Mononuclear cell (primary cell): ENCODE measurements around the gene ATP1B2. TPM values are rescaled to one million over a fixed set of nuclear protein-coding genes. Genes with fewer than 3 reads are reported as not detected.

ENCODE experiments used
- H3K27me3 ChIP-seq: 2 replicates; pipeline ENCODE4 v1.6.0; 2011; ENCODE audit warnings: low read length, control low read depth; ENCODE audit not compliant: insufficient read depth
- H3K4me1 ChIP-seq: 2 replicates; pipeline ENCODE4 v1.5.1; 2011; ENCODE audit warnings: mild to moderate bottlenecking, low read length, control low read depth; ENCODE audit not compliant: insufficient read depth
- H3K4me3 ChIP-seq: 2 replicates; pipeline ENCODE4 v1.5.1; 2011; ENCODE audit warnings: mild to moderate bottlenecking, low read length, moderate library complexity
- H3K9me3 ChIP-seq: 2 replicates; pipeline ENCODE4 v1.5.1; 2011; ENCODE audit warnings: low read depth, mild to moderate bottlenecking, control low read depth, low read length
- total RNA-seq: library from RNA; depleted of rRNA; stranded (reverse); fragments of >200 nt; gene quantifications from one replicate; pipeline ENCODE4 v1.2.3, GENCODE V29; 2012

Gene ATP1B2
- total RNA-seq, 1 donor = not detected

DNA sequence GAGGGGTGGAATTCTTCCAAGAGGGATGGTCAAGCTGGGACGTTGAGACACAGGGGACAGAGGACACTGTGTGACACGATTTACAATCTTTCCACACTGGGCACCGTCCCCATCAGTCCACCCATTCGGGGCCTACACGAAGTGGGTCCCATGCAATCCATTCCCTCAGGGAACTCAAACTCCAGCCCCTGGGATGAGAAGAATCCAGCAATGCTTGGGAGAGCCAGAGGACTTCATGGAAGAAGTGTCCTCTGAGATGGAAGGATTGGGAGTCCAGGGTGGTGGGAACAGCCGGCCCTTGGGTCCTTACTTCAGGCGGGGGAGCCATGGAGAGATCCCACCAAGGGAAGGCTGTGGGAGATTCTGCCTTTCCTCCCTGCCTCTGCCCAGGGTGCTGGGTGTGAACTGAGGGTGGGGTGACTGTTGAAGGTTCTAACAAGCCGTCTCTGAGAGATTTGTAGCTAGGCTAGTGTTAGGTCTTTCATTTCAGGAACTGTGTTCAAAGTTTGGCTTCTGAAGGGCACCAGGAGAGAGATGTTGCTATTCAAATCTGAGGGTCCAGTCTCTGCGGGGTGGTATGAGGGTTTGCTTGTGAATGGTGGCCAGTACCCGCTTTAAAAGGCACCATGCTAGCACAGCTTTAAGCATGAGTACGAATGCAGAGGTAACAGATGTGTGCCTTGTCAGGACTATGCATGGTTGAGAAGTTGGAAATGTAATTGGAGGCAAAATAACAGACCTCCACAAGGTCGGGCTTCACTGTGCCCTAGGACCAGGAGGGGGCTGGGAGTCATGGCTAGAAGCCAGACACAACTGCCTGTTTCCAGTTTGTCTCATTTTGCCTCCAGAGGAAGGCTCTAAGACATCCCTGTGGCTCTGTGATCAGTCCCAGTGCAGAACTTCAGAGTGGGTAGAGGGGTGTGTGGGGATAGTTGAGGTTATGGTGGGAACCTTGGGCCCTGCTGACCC is 1.9 kb downstream of the ATP1B2 start:
- no peak overlapping the region for H3K4me3 ChIP-seq
- peaks cover 37% of the 10 kb centered on the region for H3K27me3 ChIP-seq
- H3K9me3 ChIP-seq = no peaks in the 10 kb centered on the region
- peaks cover 18% of the 10 kb centered on the region for H3K4me1 ChIP-seq

DNA sequence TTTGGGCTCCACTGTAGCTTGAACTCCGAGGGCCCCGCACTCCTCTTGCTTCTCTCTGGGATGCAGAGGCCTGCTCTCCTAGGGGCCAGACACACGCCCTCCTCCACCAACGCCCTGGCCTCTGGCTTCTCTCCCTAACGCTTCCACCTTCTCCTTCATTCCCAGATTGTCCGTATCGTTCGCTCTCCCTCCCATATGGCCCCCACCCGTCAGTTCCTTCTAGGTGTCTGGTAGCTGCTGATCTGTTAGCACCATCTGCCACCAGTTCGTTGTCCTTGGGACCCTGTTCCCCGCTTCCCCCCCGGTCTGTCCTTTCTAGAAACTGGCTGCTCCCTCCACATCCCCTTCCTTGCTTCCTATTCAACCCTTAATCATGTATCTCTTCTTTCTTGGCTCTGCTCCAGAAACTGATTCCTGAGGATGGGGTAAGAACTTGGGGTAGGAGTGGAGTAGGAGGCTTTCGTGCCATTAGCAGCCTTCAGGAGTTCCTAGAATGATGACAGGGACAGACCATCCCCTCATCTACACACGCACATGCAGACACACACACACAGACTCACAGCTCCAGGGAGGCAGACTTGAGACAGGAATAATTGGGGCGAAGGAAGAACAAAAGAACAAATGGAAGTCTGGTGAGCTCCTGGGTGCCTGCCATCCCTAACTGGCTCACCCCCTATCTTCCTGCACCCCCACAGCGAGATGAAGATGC is 4.3 kb downstream of the ATP1B2 start:
- H3K9me3 ChIP-seq = no peaks in the 10 kb centered on the region
- no peak overlapping the region for H3K4me3 ChIP-seq
- peaks cover 30% of the 10 kb centered on the region for H3K27me3 ChIP-seq
- H3K4me1 ChIP-seq = peaks cover 16% of the 10 kb centered on the region

DNA sequence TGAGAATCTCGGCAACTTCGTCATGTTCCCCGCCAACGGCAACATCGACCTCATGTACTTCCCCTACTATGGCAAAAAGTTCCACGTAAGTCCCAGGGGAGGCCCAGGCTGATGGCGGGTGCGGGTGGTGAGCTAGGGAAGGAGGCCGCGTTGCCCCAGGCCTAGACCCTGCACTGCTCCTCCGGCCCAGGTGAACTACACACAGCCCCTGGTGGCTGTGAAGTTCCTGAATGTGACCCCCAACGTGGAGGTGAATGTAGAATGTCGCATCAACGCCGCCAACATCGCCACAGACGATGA is 4.8 kb downstream of the ATP1B2 start:
- H3K9me3 ChIP-seq = no peaks in the 10 kb centered on the region
- H3K4me1 ChIP-seq = peaks cover 10% of the 10 kb centered on the region
- peaks cover 25% of the 10 kb centered on the region for H3K27me3 ChIP-seq
- H3K4me3 ChIP-seq = no peak overlapping the region

DNA sequence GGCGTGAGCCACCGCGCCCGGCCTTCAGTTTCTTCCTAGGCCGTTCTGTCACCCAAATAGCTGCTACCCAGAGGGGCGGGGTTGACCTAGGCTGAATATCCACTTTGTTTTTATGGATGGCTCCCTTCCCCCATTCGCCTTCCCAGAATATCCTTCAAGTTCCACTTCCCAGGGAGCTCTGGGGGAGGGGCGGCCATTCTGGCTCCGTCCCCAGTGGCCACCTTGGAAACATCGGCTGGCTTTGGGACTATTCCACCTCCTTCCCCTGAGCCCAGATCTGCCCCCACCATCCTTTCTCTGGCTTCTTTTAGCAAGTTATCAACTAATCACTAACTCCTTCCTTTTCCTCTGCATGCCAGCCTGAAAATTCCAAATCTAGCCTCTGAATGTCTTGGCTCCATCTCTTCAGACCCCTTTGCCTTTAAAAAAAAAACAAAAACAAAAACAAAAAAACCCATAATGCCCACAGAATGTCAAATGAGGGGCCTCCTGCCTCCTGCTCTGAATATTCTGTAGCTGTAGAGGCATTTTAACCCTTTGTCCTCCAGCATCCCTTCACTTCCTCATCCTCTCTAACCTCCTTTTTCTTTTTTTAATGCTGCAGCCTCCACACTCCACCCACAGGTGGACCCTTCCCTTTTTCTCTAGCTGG is 6.4 kb downstream of the ATP1B2 start:
- no peak overlapping the region for H3K4me3 ChIP-seq
- no peaks in the 10 kb centered on the region for H3K9me3 ChIP-seq
- H3K4me1 ChIP-seq = no peaks in the 10 kb centered on the region
- peaks cover 13% of the 10 kb centered on the region for H3K27me3 ChIP-seq

DNA sequence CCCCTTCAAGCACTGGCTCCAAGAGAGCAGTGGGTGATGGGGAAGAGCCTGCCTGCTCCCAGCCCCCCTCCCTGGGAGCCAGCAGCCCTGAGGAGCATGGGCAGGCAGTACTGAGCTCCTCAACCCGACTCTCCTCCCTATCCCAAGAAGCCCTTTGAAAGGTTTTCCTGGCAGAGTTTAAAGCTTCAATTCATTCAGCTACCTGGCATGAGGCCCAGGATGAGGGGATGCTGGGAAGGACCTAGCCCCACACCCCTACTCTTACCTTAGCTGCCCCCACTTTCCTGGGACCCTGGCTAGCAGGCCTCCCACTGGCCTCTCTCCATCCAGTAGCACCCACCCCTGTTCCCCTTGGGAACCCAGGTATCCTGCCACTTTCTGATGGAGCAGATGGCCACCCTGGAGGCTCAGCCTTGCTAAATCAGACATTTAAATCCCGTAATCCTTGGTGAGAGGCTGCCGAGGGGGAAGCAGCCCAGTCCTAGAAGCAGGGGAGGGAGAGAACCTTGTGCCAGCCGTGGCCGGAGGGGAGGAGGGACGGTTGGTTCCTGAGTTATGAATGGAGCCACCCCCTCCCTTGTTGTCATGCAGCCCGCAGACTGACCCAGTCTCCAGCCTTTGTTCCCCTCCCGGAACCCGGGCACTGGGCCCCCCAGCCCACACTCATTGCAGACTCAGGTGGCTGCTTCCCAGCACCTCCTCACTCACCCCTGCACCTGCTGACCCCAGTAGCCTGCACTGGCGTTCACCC is 17.1 kb downstream of the ATP1B2 start:
- no peaks in the 10 kb centered on the region for H3K27me3 ChIP-seq
- H3K4me3 ChIP-seq = no peak overlapping the region
- no peaks in the 10 kb centered on the region for H3K9me3 ChIP-seq
- H3K4me1 ChIP-seq = no peaks in the 10 kb centered on the region

DNA sequence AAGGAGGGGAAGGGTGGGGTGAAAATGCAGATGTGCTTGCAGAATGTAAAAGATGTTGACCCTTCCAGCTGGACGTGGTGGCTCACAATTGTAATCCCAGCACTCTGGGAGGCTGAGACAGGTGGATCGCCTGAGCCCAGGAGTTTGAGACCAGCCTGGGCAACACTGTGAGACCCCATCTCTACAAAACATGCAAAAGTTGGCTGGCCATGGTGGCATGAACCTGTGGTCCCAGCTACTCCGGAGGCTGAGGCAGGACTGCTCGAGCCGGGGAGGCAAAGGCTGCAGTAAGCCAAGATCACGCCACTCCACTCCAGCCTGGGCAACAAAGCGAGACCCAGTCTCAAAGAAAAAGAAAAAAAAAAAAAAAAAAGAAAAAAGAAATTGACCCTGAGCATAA is 17.8 kb downstream of the ATP1B2 start:
- Histone ChIP-seq H3K9me3 (no peaks in the 10 kb centered on the region), H3K4me3 (no peak overlapping the region), H3K4me1 (no peaks in the 10 kb centered on the region), H3K27me3 (no peaks in the 10 kb centered on the region)

DNA sequence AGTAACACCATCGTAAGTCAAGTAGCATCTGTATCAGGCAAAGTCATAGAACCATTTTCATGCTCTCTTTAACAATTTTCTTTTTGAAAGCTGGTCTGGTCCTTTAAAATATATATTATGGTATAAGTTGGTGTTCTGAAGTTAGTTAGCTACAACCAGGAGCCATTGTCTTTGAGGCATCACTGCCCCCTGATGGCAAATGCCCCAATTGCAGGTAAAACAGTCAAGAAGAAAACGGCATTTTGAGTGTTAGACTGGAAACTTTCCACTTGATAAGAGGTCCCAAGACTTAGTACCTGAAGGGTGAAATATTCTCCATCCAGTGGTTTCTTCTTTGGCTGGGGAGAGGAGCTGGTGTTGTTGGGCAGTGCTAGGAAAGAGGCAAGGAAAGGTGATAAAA is 22.5 kb downstream of the ATP1B2 start:
- Histone ChIP-seq H3K4me3 (no peak overlapping the region), H3K9me3 (no peaks in the 10 kb centered on the region), H3K27me3 (no peaks in the 10 kb centered on the region), H3K4me1 (no peaks in the 10 kb centered on the region)

DNA sequence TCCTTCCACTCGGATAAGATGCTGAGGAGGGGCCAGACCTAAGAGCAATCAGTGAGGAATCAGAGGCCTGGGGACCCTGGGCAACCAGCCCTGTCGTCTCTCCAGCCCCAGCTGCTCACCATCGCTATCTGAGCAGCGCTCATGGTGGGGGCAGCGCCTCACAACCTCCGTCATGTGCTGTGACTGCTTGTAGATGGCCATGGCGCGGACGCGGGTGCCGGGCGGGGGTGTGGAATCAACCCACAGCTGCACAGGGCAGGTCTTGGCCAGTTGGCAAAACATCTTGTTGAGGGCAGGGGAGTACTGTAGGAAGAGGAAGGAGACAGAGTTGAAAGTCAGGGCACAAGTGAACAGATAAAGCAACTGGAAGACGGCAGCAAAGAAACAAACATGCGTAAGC is 24.2 kb downstream of the ATP1B2 start:
- Histone ChIP-seq H3K9me3 (no peaks in the 10 kb centered on the region), H3K27me3 (no peaks in the 10 kb centered on the region), H3K4me3 (no peak overlapping the region), H3K4me1 (no peaks in the 10 kb centered on the region)

DNA sequence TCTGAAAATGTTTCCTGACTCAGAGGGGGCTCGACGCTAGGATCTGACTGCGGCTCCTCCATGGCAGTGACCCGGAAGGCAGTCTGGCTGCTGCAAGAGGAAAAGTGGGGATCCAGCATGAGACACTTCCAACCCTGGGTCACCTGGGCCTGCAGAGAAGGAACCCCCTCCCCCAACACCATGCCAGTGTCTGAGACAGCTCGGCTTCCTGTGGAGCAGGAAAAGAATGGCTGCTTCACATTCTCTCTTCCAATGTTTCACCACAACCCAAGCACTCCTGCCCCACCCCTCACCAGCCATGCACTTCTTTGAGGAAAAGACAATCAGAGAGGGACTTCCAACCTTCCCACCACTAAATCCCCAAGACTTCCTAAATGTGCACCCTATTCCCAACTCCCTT is 25.8 kb downstream of the ATP1B2 start:
- H3K27me3 ChIP-seq = no peaks in the 10 kb centered on the region

DNA sequence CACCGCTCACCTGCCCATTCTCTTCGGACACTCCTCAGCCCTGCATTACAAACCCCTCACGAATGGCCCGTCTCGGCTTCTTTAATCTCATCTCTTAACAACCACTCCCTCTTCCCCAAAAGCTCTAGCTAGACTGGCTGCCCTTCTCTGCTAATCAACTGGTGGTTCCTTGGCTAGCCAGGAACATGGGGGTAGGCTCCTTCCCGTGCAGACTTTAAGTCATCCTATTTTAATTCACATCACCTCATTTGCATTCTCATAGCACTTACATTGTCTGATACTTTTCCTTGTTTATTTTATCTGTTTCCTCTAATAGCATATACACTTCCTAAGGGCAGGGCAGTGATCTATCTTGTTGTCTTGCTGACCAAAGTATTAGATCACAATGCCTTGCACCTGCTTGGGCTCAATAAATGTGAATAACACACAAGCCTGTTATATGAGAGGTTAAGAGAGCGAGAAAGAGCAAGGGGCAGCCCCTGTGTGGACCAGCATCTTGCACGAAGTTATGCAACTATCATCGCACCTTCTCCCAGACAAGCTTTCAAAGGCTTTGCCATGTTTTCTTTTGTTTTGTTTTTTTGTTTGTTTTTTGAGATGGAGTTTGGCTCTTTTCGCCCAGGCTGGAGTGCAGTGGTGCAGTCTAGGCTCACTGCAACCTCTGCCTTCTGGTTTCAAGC is 26.8 kb downstream of the ATP1B2 start:
- no peaks in the 10 kb centered on the region for H3K9me3 ChIP-seq
- H3K27me3 ChIP-seq = no peaks in the 10 kb centered on the region
- H3K4me1 ChIP-seq = no peaks in the 10 kb centered on the region
- no peak overlapping the region for H3K4me3 ChIP-seq

More for the DNA sequence above, 25.8 kb downstream of the ATP1B2 start:
- no peaks in the 10 kb centered on the region for H3K9me3 ChIP-seq
- no peak overlapping the region for H3K4me3 ChIP-seq
- no peaks in the 10 kb centered on the region for H3K4me1 ChIP-seq

DNA sequence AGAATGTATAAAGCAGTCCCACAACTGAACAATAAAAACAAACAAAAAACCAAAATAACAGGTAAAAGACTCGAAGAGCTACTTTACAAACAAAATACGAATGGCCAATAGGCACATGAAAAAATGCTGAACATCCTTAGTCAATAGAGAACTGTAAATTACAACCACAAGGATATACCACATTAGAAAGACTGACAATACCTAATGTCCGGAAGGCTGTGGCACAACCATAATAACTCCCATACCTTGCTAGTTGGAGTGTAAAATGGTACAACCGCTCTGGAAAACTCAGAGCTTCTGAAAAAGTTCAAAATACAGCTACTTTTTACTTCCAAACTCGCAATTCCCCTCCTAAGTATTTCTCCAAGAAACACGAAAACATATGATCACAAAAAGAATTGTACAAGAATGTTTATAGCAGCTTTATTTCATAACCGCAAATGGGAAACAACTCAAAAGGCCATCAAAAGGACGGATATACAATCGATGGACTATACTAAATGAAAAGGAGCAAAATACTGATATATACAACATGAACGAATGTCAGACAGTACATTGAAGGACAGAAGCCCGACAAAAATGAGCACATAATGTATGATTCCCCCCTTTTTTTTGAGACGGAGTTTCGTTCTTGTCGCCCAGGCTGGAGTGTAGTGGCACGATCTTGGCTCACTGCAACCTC is 34.3 kb downstream of the ATP1B2 start:
- Histone ChIP-seq H3K4me3 (peak overlapping the region; percentile 100), H3K4me1 (peaks cover 30% of the 10 kb centered on the region), H3K9me3 (no peaks in the 10 kb centered on the region), H3K27me3 (no peaks in the 10 kb centered on the region)

DNA sequence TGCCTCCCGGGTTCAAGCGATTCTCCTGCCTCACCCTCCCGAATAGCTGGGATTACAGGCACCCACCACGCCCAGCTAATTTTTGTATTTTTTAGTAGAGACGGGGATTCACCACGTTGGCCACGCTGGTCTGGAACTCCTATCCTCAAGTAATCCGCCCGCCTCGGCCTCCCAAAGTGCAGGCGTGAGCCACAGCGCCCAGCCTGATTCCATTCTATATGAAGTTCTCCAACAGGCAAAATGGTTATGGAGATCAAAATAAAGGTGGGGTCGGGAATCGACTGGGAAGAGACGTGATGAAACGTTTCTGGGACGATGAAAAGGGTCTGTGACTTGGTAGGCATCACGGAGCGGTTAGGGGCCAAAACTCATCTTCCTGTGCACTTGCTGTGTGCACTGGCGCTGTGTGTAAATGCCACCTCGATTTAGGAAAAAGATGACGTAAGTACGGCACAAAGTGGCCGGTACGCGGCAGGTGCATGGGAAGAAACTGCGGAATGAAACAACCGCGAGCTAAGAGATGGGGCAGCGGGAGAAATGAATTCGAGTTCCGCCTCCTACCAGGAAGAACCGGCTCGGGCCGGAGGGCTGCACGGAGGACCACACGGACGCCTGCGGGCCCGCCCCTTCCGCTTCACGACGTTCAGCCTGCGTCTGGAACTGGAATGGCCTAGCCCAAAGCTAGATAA is 35.0 kb downstream of the ATP1B2 start:
- H3K4me3 ChIP-seq = peak overlapping the region; percentile 100
- H3K9me3 ChIP-seq = no peaks in the 10 kb centered on the region
- no peaks in the 10 kb centered on the region for H3K27me3 ChIP-seq
- peaks cover 30% of the 10 kb centered on the region for H3K4me1 ChIP-seq

DNA sequence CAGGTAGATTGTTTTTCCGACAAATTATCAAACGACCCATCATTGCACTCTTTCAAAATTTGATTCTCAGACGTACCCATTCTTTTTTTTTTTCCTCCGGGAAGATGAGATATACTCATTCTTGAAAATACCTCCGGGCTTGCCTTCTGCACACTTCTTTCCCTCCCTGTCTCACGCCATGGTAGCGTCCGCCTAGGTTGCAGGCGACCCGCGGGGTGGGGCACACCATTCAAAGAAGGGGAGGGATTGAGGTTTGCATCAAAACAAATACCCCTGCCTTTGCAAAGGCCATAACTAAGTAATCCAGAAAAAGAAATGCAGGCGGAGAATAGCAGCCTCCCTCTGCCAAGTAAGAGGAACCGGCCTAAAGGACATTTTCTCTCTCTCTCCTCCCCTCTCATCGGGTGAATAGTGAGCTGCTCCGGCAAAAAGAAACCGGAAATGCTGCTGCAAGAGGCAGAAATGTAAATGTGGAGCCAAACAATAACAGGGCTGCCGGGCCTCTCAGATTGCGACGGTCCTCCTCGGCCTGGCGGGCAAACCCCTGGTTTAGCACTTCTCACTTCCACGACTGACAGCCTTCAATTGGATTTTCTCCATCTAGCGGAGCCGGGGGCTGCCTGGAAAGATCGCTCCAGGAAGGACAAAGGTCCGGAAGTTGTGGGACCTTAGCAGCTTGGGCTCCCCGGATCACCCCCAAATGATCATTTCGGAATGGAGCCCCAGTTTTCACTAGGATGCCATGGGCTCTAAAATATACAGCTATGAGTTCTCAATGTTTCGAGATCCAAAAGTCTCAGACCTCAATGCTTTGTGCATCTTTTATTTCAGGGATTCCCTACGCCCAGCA is 35.7 kb downstream of the ATP1B2 start:
- peaks cover 30% of the 10 kb centered on the region for H3K4me1 ChIP-seq
- H3K27me3 ChIP-seq = no peaks in the 10 kb centered on the region
- peak overlapping the region; percentile 100 for H3K4me3 ChIP-seq
- H3K9me3 ChIP-seq = no peaks in the 10 kb centered on the region
